Ishikawa (cell line): Measurements from ENCODE around the gene OSBPL6.

Experiments used
- CEBPB ChIP-seq: IDR thresholded peaks from 2 replicates; pipeline ENCODE4 v1.6.1; 2012
- CREB1 ChIP-seq: IDR thresholded peaks from 2 replicates; pipeline ENCODE4 v1.6.1; 2012; ENCODE audit warnings: low read depth
- EGR1 ChIP-seq: IDR thresholded peaks from 2 replicates; pipeline ENCODE4 v1.6.1; 2012
- EP300 ChIP-seq: IDR thresholded peaks from 2 replicates; pipeline ENCODE4 v1.6.1; 2012; ENCODE audit warnings: borderline replicate concordance
- FOXM1 ChIP-seq: IDR thresholded peaks from 2 replicates; pipeline ENCODE4 v1.6.1; 2012; ENCODE audit warnings: low read depth, borderline replicate concordance
- NFIC ChIP-seq: IDR thresholded peaks from 2 replicates; pipeline ENCODE4 v1.6.1; 2012
- RAD21 ChIP-seq: IDR thresholded peaks from 2 replicates; pipeline ENCODE4 v1.6.1; 2012; ENCODE audit warnings: low read depth
- YY1 ChIP-seq: IDR thresholded peaks from 2 replicates; pipeline ENCODE4 v1.6.1; 2012; ENCODE audit warnings: low read depth
- ZBTB7A ChIP-seq: IDR thresholded peaks from 2 replicates; pipeline ENCODE4 v1.6.1; 2012; ENCODE audit warnings: low read depth
- TF ChIP-seq, protein P1 (sequence below): IDR thresholded peaks from 2 replicates; pipeline ENCODE4 v1.6.1; 2012
- TF ChIP-seq, protein P2 (sequence below): IDR thresholded peaks from 2 replicates; pipeline ENCODE4 v1.6.1; 2012; ENCODE audit warnings: low read depth, mild to moderate bottlenecking

DNA sequence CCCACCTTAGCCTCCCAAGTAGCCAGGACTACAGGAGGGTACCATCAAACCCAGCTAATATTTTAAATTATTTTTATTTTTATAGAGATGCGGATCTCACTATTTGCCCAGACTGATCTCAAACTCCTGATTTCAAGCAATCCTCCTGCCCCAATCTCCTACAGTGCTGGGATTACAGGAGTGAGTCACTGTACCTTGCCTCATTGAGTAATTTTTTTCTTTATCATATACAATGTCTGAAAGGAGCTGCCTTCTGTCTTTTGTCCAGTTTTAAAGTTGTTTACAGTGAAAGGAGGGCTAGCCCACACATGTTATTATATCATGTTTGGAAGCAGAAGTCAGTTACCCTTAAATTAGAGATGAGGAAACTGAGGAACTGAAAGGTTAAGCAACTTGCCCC is 224.1 kb downstream of the OSBPL6 start:
- TF ChIP-seq, protein P1, sequence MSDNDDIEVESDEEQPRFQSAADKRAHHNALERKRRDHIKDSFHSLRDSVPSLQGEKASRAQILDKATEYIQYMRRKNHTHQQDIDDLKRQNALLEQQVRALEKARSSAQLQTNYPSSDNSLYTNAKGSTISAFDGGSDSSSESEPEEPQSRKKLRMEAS, result no peak
- TF ChIP-seq ZBTB7A (no peak), EP300 (no peak), CREB1 (no peak), EGR1 (no peak), RAD21 (no peak), CEBPB (no peak), YY1 (no peak), NFIC (no peak), FOXM1 (no peak)
- TF ChIP-seq, protein P2, sequence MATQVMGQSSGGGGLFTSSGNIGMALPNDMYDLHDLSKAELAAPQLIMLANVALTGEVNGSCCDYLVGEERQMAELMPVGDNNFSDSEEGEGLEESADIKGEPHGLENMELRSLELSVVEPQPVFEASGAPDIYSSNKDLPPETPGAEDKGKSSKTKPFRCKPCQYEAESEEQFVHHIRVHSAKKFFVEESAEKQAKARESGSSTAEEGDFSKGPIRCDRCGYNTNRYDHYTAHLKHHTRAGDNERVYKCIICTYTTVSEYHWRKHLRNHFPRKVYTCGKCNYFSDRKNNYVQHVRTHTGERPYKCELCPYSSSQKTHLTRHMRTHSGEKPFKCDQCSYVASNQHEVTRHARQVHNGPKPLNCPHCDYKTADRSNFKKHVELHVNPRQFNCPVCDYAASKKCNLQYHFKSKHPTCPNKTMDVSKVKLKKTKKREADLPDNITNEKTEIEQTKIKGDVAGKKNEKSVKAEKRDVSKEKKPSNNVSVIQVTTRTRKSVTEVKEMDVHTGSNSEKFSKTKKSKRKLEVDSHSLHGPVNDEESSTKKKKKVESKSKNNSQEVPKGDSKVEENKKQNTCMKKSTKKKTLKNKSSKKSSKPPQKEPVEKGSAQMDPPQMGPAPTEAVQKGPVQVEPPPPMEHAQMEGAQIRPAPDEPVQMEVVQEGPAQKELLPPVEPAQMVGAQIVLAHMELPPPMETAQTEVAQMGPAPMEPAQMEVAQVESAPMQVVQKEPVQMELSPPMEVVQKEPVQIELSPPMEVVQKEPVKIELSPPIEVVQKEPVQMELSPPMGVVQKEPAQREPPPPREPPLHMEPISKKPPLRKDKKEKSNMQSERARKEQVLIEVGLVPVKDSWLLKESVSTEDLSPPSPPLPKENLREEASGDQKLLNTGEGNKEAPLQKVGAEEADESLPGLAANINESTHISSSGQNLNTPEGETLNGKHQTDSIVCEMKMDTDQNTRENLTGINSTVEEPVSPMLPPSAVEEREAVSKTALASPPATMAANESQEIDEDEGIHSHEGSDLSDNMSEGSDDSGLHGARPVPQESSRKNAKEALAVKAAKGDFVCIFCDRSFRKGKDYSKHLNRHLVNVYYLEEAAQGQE, result no peak
